ENCODE measurements around the gene ATP1B1. TPM values are rescaled to one million over a fixed set of nuclear protein-coding genes. Genes with fewer than 3 reads are reported as not detected.

Gene ATP1B1
- total and polyA plus RNA-seq, 2 of the 13 experiments (the other 11 are each of a cell fraction or from before 2014, with no cell fraction given): 134 to 135 TPM

DNA sequence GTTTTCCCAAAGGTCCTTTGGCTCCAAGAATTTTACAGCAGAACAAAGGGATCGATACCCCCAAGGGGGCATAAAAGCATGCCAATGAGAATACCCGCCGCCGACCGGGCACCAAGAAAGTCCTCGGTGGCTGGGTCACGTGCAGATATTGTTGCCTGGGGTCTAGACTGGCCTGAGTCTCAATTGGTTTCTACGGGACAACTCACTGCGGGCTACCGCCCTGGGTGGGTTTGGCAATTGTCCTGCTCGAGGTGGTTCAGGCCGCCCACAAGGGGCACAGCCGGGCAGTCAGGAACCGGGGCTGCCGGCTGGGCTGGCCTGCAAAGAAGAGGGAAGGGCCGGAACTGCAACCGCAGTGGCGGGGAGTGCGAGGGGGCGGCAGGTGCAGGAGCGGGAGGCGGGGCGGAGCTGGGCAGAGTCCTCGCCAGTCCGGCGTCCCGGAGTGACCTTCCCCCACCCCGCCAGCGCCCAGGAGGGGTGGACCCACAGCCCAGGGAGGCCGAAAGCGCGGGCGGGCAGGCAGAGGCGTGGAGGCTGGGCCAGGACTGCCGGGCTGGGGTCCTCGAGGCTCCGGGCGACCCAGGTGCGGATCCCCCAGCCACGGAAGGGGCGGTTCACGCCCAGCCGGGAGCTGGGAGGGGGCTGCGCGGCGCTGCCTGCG is 926 bp upstream of the ATP1B1 start (continued):
- TF ChIP-seq, protein P1, sequence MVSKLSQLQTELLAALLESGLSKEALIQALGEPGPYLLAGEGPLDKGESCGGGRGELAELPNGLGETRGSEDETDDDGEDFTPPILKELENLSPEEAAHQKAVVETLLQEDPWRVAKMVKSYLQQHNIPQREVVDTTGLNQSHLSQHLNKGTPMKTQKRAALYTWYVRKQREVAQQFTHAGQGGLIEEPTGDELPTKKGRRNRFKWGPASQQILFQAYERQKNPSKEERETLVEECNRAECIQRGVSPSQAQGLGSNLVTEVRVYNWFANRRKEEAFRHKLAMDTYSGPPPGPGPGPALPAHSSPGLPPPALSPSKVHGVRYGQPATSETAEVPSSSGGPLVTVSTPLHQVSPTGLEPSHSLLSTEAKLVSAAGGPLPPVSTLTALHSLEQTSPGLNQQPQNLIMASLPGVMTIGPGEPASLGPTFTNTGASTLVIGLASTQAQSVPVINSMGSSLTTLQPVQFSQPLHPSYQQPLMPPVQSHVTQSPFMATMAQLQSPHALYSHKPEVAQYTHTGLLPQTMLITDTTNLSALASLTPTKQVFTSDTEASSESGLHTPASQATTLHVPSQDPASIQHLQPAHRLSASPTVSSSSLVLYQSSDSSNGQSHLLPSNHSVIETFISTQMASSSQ (IDR thresholded peaks at IDR 0.05; ENCODE audit: low read depth): no peak
- TF ChIP-seq, protein P1 (CRISPR knock-in tag; IDR thresholded peaks at IDR 0.05; ENCODE audit: borderline replicate concordance): peak; percentile 67; the same call in 1 of the 2 replicates
- TF ChIP-seq ZNF430 (CRISPR knock-in tag; IDR thresholded peaks at IDR 0.05) (0 out of 2 replicates have a peak, but pooled peaks have one; percentile 38), NFRKB (IDR thresholded peaks at IDR 0.05) (no peak), NFIB (CRISPR knock-in tag; IDR thresholded peaks at IDR 0.05; ENCODE audit: borderline replicate concordance) (no peak), PRMT3 (CRISPR knock-in tag; IDR thresholded peaks at IDR 0.05; ENCODE audit: borderline replicate concordance, low read depth) (peak; percentile 51; the same call in 1 of the 2 replicates), FOSL2 (CRISPR knock-in tag; IDR thresholded peaks at IDR 0.05) (peak; percentile 75), RBM22 (optimal IDR thresholded peaks at IDR 0.05; ENCODE audit: low read length) (no peak), FOSL1 (CRISPR knock-in tag; IDR thresholded peaks at IDR 0.05; ENCODE audit: borderline replicate concordance) (no peak), SMAD9 (CRISPR knock-in tag; IDR thresholded peaks at IDR 0.05) (no peak), NCOR1 (IDR thresholded peaks at IDR 0.05; ENCODE audit: borderline replicate concordance, low read length) (peak; percentile 48; the same call in 1 of the 2 replicates), HES4 (CRISPR knock-in tag; IDR thresholded peaks at IDR 0.05; ENCODE audit: borderline replicate concordance) (no peak), PHF20 (CRISPR knock-in tag; IDR thresholded peaks at IDR 0.05) (peak; percentile 61; the same call in 1 of the 2 replicates), MTF2 (CRISPR knock-in tag; IDR thresholded peaks at IDR 0.05; ENCODE audit: borderline replicate concordance) (peak; percentile 59; the same call in 1 of the 2 replicates)
- TF ChIP-seq, protein P2, sequence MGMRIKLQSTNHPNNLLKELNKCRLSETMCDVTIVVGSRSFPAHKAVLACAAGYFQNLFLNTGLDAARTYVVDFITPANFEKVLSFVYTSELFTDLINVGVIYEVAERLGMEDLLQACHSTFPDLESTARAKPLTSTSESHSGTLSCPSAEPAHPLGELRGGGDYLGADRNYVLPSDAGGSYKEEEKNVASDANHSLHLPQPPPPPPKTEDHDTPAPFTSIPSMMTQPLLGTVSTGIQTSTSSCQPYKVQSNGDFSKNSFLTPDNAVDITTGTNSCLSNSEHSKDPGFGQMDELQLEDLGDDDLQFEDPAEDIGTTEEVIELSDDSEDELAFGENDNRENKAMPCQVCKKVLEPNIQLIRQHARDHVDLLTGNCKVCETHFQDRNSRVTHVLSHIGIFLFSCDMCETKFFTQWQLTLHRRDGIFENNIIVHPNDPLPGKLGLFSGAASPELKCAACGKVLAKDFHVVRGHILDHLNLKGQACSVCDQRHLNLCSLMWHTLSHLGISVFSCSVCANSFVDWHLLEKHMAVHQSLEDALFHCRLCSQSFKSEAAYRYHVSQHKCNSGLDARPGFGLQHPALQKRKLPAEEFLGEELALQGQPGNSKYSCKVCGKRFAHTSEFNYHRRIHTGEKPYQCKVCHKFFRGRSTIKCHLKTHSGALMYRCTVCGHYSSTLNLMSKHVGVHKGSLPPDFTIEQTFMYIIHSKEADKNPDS (CRISPR knock-in tag; IDR thresholded peaks at IDR 0.05): peak; percentile 69; the same call in 1 of the 2 replicates
- TF ChIP-seq, protein P3, sequence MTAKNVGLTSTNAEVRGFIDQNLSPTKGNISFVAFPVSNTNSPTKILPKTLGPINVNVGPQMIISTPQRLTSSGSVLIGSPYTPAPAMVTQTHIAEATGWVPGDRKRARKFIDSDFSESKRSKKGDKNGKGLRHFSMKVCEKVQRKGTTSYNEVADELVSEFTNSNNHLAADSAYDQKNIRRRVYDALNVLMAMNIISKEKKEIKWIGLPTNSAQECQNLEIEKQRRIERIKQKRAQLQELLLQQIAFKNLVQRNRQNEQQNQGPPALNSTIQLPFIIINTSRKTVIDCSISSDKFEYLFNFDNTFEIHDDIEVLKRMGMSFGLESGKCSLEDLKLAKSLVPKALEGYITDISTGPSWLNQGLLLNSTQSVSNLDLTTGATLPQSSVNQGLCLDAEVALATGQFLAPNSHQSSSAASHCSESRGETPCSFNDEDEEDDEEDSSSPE (CRISPR knock-in tag; IDR thresholded peaks at IDR 0.05): peak; percentile 88; the same call in 1 of the 2 replicates
- TF ChIP-seq, protein P4, sequence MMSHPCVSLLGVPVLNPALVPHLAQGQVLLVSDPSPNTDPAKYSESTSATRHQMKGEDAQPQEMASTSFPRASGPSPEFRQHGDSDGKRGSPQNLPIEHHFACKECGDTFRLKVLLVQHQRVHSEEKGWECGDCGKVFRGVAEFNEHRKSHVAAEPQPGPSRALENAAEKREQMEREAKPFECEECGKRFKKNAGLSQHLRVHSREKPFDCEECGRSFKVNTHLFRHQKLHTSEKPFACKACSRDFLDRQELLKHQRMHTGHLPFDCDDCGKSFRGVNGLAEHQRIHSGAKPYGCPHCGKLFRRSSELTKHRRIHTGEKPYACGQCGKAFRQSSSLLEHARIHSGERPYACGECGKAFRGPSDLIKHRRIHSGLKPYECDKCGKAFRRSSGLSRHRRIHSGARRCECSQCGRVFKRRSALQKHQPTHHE (CRISPR knock-in tag; IDR thresholded peaks at IDR 0.05; ENCODE audit: borderline replicate concordance): 0 out of 2 replicates have a peak, but pooled peaks have one; percentile 16
- TF ChIP-seq, protein P5, sequence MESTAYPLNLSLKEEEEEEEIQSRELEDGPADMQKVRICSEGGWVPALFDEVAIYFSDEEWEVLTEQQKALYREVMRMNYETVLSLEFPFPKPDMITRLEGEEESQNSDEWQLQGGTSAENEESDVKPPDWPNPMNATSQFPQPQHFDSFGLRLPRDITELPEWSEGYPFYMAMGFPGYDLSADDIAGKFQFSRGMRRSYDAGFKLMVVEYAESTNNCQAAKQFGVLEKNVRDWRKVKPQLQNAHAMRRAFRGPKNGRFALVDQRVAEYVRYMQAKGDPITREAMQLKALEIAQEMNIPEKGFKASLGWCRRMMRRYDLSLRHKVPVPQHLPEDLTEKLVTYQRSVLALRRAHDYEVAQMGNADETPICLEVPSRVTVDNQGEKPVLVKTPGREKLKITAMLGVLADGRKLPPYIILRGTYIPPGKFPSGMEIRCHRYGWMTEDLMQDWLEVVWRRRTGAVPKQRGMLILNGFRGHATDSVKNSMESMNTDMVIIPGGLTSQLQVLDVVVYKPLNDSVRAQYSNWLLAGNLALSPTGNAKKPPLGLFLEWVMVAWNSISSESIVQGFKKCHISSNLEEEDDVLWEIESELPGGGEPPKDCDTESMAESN (CRISPR knock-in tag; conservative IDR thresholded peaks at IDR 0.05): peak; percentile 89
